Erythroblast (primary cell): Measurements from ENCODE around the gene PADI6.
"Not testable (repeated sequence)": the region's sequence is repeated elsewhere in the genome, so short reads cannot be mapped to it uniquely, and the experiment has no call there.

Experiments
- GATA1 ChIP-seq: IDR thresholded peaks from 2 replicates; pipeline ENCODE4 v1.6.1; 2011; ENCODE audit warnings: low read depth, mild to moderate bottlenecking, control low read depth, low read length, moderate library complexity
- POLR2A ChIP-seq: IDR thresholded peaks from 2 replicates; pipeline ENCODE4 v1.6.1; 2011; ENCODE audit warnings: mild to moderate bottlenecking, low read length

- TF ChIP-seq POLR2A, GATA1: not testable (repeated sequence)
These were observed 36.0 kb downstream of the PADI6 start for GRCh38 chr1:17407786-17408514.
